Activated CD4-positive, alpha-beta T cell treated with anti-CD3 and anti-CD28 coated beads for 24 hours (primary cell): ENCODE measurements around the gene MYO18B.

Experiments
- DNase-seq, 2 donors: peaks; one replicate each; pipeline ENCODE4 v3.0.0-alpha.2; 2020; ENCODE audit warnings: low read depth in 2 of 2

MYO18B gene

DNA sequence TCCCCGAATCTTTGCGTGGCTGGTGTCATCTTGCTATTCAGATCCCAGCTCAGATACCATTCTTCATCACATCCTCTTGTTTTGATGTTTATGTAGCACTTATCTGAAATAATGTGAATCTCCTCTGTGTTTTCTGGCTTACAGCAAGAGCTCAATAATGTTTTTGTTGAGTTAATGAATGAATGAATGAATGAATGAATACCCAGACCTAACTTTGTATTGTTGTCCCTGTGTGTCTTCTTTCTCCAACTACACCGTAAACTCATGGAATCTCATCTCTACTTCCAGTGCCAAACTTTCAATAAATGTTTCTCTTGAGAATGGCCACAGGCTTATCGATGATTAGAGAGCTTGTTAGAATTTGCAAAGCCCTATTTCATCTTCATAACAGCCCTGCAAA, 110.2 kb downstream of the MYO18B start:
- DNase-seq: no peak

DNA sequence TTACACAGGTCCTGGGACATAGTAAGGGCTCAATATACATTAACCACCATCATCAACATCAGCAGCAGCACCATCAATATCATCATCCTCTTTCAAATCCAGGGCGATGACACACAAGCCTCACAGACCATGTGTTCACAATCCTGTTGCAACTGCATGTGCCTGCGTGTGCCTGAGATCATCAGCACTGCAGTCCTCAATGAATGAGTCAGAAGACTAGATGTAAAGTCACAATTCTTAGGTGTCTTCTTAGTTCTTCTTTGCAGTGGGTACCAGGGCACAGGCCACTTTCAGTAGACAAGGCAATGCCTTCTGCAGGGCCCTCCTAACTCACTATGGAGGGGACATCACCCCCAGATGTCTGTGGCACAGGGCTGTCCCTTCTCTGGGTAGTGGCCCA, 111.1 kb downstream of the MYO18B start:
- no peak for DNase-seq

DNA sequence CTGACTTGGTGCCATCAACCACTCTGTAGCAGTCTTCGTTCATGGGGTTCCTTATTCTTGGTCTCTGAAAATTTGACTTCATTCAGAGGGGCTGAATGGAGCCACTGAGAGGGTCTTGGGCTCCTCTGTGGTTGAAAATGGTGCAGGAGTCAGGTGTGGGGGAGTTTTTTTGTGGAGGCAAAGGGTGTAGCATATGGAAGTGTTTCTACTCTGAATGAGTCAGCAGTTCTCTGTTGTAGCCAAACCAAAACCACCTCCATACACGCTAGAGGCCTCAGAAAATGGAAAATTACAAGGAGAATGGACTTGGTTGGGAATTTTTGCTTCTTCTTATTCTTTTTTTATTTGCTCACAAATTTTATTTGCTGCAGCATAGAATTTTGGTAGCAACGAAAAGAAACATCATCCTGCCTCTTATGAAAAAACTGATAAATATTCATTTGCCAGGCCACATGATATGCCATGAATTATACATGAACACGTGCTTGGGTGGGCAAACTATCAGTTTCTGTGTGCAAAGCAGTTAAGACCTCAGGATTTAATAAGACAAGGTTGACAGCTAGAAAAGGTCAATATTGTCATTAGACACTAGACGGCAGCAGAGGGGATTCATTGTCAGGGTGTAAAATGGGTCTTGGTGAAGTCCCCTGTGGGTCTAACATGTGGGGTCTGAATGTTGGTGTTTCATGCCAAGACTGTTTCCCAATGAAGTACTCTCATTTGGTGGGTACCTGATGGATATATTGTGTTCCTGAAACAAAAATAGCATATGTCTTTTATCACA, 111.7 kb downstream of the MYO18B start:
- DNase-seq: no peak

DNA sequence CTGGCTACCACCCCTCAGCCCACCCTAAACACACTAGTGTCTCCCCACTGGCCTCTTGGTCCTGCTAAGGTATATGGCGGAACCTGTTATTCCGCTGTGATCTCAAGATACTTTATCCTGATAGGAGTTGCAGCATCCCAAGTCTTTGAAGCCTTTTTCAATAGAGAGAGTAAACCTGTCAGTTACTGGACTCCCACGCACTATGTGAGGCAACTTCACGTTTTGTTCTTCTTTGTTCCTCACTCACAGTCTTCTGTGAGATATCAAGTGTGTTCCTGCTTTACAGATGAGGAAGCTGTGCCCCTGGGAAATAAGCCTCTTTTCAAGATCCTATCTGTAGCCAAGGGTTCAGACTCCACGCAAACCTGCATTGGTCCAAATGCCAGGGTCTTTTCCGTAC, 127.8 kb downstream of the MYO18B start:
- no peak for DNase-seq

DNA sequence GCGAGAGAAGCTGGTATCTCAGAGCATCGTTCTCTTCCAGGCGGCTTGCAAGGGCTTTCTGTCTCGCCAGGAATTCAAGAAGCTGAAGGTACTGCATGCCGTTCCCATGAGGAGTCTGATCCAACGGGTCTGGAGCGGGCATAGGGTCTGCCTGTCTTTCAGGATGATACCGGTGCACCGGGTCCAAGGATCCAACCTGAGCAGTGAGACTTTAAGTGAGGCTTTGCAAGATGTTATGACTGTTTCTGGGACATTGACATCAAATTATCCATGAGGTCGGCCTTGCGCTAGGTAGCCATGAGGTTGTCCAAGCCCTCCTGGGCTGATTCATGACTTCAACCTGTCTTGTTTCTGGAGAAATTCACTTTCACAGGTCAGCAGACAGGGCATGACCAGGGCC, 132.3 kb downstream of the MYO18B start:
- DNase-seq: no peak

DNA sequence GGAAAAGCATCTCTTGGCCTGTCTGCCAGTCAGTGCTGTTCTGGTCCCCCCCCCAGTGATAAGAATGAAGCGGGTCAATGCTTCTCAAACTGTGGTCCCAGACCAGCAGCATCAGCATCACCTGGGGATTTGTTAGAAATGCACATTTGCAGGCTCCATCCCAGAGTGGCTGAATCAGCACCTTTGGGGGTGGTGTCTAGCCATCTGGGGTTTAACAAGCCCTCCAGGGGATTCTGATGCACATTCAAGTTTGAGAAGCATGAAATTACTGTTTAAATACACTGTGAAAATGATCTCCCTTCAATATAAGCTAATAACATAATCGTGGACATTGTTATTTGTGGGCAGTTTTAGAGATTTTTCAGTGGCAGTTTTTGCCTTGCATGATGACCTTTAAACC, 133.5 kb downstream of the MYO18B start:
- DNase-seq: no peak

DNA sequence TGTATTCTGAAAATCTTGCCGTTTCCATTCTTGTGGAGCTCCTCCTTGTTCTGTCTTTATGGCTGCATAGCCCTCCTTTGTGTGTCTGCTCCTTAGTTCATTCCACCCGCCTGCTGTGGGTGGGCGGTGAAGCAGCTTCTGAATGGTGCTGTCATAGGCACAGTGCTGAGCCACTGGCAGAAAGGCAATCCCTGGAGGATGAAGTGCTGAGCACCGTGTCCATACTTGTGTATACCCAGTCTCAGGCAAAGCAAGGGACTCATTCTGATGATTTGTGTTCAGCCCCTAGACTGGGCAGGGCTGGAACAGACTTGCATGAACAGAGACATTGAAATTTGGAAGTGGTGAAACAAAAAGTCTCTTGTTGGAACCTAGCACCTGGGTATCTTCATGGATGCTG, 134.9 kb downstream of the MYO18B start:
- DNase-seq: no peak

DNA sequence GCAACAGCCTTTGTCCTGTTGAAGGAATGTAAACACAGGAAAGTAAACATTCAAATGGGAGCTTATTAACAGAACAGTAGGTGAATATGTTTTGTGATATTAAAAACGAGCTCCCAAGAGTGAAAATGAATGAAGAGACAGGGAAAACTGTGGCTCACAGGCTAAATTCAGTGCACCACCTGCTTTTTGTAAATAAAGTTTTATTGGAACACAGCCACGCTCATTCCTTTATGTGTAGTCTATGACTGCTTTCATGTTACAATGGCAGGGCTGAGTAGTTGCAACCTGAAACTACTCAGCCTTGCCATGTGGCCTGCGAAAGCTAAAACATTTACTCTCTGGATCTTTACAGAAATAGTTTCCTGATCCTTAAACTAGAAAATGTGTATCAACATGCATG, 136.9 kb downstream of the MYO18B start:
- DNase-seq: no peak

DNA sequence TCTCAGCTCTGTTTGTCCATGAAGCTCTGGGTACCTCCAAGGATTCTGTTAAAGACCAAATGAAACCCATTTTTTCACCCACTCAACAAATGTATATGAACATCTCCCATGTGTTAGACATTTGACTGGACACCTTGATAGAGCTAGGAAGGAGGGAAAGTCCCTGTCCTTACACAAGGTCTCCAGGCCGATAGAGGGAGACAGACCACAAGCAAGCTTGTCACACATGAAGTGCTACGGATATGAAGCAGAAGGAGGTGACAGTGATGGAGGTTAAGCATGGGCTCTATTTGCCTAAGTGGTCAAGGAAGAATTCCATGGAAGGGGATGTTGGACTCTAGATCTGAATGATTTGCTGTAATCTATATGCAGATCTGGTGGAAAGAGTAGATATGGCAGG, 138.5 kb downstream of the MYO18B start:
- no peak for DNase-seq

DNA sequence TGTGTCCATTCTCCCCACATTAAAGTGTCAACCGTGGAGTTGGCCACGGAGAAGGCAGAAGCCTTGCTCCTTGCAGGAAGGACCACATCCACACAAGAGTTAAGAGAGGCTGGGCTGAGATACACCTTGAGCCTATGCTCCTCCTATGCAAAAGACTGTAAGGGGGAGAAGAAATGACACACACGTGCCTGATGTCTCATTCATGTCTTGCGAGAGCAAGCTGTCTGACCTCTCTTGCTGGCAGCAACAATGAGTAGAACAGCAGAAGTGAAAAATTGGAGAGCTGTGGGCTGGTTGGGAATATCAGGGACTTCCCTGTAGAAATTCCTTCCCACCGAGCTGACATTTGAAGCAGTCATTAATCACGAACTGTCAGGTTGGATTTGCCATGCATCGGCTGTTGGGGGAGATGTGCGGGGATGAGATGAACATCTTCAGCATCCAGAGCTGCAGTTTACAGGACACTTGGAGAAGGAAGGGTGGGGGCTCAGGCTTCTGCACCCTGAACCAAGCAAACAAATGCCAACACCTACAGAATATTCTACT, 139.3 kb downstream of the MYO18B start:
- DNase-seq: no peak

DNA sequence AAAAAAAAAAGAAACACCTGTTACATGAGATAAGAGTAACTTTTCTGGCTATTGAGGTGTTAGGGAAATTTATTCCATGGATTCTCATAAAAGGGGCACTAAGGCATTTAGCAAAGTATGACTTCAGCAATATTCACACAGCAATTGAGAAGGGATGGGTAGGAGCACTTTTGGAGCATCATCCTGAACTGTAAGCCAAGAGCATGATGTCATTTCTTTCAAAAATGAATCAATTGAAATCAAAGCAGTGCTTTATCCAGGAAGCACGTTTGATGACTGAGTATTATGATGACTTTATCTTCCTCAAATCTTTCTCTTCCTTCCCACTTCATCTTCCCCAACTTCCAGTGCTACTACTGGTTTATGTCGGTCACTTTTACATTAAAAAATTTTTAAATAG, 140.4 kb downstream of the MYO18B start:
- DNase-seq: no peak

DNA sequence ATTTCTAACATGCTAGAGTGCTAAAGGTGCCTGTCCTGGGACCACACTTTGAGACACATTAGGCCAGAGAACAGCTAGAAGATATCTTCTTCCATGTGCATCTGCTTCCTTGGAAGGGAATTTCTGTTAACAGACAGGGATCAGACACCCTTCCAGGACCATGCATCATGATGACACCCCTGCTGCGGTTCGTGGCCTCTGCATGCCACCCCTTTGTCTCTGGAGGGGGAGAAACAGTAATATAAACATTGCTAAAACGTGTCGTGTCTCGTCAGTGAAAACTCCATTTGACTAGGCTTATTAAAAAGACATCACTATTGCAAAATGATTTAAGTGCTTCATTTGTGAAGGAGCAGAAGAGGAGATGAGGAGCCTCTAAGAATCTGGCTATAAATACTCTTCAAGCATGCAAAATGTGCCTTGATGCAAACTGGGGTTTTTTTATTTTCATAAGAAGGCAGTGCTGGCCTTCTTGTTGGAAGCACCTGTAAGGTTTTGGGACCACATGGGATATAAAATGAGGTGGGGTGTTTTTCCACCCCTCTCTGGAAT, 141.6 kb downstream of the MYO18B start:
- no peak for DNase-seq

DNA sequence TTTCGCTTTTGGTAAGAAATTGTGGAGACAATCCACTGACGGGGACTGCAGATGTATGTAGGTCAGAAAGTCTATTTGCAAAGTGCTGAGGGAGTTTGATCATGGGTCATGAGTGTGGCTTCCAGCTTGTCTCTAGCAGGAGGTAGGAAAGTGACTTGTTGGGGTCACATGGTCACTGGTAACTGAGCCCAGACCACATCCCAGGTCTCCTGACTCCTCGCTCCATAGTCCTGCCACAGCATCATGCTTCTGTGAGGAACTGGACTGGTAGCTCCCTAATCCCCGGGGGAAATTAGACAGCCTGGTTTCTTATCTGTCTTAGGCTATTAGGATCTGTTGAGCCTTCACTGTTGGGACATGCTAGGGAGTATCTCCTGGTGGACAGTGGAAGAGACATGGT, 142.1 kb downstream of the MYO18B start:
- DNase-seq: no peak

DNA sequence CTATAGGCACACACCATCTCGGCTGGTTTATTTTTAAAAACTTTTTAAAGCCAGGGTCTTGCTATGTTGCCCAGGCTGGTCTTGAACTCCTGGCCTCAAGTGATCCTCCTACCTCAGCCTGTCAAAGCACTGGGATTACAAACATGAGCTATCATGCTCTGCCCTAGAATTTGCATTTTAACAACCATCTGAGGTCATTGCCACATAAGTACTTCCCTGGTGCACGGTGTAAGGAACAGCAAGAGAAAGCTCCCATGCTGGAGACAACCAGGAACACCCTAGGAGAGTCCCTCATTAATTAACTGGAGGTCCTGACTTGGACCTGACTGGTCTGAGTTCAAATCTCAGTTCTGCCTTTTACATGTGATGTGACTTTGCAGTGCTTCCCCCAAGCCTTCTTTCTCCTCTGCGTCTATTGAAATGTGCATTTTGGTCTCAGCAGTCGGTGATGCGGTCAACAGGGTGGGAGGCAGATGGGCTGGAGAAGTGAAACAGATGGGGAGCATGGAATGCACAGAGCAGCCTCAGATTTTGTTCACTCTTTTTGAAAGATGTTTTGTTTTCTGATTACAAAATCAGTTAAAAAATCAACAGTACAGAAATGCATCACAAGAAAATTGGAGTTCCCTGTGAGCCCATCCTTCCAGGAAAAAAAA, 146.5 kb downstream of the MYO18B start:
- DNase-seq: no peak

DNA sequence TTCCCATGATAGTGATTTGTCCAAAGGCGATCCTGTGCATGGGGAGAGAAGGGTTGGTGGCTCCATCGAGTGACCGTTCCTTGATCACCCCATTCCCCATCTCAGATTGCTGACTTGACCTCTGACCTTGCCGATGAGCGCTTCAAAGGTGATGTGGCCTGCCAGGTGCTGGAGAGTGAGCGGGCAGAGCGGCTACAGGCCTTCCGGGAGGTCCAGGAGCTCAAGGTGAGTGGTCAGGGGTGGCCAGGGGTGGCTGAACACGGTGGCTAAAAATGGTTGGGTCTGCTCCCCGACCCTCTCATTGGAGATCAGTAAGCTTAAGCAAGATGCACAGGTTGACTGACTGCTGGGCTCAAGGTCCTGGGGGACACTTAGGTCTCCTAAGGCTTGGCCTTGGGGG, 148.7 kb downstream of the MYO18B start:
- DNase-seq: no peak

DNA sequence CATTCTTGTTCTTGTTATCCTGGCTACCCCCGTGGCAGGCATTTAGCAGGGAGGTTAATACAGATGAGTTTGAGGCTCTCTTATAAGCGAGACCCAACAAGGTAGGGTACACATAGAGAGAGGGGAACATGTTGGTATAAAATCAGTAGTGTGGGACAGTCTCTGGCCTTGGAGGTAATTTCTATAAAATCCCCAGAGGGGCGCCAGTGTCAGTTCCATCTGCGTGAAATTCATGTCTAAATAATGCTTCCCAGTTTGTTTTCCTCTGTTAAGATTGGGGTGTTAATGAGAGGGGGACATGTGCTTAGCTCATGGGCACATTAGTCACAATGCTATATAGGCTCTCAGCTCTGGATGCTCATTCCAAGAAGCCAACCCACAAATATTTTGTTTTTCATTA, 150.7 kb downstream of the MYO18B start:
- DNase-seq: no peak

DNA sequence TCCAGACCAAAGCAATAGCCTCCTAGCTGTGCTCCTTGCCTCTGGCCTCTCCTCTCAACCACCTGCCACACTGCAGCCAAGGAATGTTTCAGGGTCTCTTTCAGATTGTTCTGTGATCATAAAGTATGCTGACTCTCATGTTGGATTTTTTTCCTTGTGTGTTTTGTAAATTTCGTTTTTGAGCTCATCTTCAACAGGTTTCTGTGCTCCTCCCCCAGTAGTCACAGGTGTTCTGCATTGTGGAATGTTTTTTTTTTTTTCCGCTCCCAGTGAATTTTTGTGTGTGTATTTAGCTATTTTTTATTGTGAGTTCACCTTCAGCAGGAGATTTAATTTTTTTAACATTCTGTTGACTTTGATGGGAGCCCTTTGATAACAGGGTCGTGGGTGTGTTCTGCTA, 153.7 kb downstream of the MYO18B start:
- no peak for DNase-seq

DNA sequence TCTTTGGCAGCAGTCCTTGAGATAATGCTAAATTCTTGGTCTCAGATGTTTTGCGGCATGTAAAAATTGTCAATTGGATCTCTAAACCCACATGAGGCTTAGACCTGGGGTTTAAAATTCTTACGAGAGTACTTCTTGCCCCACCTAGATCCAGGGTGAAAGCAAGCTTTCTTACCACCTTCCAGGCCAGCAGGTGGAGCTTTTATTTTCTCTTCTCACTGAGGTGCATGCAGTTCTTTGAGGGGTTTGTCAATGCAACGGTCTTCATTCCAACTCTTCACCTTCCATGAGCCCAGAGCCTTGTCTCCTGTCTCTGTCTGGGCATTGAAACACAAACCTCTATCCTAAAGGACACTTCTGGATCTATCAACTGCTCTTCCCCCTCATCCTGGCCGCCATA, 154.1 kb downstream of the MYO18B start:
- DNase-seq: no peak

DNA sequence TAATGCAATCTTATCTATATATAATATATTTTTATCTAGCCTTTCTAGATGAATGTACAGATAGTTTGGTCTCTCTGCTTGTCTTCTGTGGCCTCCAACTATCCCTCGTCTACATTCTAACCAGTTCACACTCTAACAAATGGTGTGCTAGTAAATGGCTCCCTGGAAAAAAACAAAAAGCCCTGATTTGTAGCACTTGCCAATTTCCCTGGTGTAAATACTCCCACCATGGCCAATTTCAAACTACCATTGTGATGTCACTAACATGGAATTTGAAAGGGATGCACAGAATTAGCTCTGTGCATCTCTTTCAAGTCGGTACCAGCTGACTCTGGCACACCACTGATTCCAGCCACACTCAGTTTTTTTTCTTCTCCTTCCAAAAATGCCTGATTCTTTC, 154.6 kb downstream of the MYO18B start:
- no peak for DNase-seq

DNA sequence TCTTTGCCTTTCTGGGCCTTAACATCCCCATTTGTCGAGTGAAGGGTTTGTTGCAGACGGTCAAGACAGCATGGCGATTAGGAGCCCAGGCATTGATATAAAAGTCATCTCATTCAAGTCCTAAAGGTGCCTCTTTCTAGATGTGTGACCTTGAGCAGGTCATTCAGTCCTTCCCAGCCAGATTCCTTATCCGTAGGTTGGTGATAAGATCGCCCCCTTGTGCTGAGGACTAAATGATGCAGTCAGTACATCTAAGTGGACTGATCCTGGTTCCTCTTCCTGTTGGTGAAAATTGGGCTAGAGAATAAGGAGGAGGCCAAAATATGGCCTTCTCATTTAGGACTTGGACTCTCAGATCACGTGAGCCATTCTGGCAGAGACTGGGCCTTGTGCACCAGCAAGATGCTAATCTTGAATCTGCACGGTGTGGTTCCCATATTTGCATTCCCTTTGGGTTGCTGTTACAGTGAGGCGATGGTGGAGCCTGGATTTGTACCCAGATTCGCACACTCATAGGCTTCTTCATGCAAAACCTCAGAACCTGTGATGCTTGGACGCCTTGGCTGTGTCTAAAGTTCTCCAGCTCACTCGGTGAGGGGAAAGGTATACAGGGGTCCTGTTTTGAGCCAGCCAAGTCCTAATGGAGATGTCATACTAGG, 156.8 kb downstream of the MYO18B start:
- DNase-seq: no peak

DNA sequence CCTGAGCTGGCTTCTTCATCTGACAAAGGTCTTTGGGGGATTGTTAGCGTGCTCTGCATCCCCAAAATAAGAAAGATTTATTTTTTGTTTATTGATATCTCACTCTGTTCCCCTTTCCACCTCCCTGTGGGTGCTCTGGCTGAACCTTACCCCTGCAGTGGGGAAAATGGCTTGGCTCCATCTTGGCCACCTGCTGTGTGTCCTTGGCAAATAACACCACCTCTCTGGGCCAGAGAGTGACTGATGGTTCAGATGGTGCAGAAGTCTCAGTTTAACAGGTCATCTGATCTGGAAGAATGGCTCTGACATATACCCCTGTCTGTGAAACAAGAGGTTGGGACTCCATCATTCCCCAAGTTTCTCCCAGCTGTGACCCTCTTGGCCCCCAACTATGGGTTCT, 157.6 kb downstream of the MYO18B start:
- no peak for DNase-seq

DNA sequence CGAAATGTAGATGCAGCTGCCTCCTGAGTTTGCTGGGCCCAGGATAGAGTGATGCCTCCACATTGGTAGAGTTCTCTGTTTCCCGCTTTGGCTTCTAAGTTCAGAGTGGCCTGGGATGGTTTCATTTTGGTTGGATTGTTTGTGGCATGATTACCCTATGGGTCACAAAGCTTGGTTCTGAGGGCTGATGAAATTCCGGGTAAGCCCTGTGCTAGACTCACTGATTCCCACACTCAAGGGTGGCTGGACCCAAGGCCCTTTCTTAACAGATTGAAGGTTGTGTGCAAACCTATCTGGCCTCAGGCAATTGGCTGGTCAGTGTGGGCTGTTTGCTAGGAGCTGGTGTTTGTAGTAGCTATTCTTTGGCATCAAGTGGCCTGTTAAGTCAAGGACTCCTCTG, 158.4 kb downstream of the MYO18B start:
- DNase-seq: no peak

DNA sequence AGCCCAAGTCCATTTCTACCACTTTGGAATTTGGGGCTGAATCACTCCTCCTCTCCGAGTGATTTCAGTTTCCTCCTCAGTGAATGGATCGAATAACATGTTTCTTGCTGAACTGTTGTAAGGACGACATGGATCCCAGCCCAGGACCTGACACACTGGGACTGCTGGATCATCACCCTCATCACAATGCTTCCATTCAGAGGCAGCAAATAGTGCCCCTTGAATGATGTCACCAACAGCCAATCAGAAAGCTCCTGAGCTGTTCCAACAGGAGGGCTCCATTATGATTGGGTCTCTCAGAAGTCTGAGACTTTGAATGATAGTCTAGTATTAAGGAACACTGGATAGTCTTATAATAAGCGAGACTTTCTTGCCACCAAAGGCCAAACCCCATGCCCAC, 158.9 kb downstream of the MYO18B start:
- no peak for DNase-seq
